Measurements from ENCODE around the gene RAI1.

The RAI1 gene

DNA sequence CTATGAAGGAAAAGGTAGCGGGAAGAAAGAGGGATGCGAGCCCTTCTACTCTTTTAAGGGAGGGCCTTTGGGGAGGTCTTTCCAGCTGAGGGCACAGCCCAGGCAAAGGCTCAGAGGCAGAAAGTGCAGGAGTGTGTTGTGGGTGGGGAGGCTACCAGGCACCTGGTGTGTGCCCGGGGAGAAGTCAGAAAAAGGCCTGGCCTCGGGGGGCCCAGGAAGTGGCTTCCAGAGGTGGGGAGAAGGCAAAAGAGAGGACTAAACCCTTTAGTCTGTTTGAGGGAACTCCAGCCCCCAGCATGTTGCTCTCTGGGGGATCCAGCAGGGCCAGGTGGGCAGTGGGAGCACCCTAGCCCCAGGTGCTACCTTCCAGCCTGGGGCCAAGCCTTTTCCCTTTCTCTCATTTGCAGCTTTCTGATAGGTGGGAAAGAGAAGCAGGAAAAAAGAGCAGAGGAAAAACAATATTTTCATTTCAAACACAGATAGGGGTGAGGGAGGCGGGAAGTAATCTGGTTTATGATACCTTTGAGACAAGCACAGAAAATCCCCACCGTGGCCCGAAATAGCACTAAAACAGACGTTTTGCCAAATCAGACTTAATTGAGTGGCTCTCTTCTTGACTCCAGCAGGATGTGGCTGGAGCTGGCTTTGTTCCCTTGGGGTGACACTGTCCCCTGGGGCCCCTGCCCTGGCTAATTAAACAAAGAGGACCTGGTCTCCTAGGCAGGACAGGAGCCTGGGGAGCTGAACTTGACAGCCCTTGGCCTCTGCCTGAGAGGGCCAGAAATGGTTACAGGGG is 10.4 kb downstream of the RAI1 start:
- peak overlapping the region; percentile 52 for H3K4me3 ChIP-seq
- TF ChIP-seq Cebpa-rat (IDR thresholded peaks at IDR 0.05) = no peak
- peaks cover 91% of the 10 kb centered on the region for H4K20me1 ChIP-seq
- H3K9ac ChIP-seq = peak overlapping the region; percentile 85
- peak overlapping the region; percentile 100 for H3K4me2 ChIP-seq
- H3K4me1 ChIP-seq = peaks cover 96% of the 10 kb centered on the region
- no peaks in the 10 kb centered on the region for H3K36me3 ChIP-seq
- peak overlapping the region; percentile 86 for H3K27ac ChIP-seq
- H3K9me3 ChIP-seq = no peaks in the 10 kb centered on the region
- no peaks in the 10 kb centered on the region for H3K27me3 ChIP-seq

DNA sequence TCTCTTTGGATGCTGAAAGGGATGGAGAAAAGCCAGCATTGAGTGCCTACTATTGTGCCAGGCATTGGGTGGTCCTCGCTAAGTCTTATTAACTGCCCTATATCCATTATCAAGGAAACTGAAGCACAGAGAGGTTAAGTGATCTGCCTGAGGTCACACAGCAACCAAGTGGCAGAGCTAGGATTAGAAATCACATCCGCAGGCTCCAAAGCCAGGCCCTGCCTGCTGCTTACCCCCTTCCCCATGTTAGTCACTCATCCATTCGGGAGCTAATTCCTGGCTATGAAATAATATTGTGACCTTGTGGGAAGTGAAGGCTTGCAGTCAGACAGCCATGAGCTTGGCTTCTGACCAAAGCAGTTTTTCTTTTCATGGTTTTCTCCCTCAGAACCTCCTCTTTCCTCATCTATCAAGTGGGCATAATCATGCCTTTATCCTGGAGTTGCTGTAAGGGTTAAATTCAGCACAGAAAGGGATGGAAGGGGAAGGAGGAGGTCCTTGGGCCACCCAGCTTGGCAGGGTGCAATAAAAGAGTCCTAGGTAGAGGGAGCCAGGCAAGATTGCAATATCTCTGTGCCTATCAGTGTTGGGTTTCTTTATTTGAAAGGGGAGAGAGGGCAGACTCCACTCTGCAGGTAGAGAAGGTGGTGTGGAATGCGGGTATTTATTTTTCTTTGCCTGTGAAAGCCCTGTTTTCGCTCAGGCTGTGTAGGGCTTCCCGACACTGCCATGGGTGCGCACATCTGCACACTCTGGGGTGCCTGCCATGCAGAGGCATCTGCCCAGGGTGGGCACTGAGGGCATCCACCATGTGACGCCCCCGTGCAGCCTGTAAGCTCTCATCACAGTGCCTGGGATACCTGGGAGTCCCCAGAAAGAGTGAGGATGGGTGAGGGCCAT is 11.3 kb downstream of the RAI1 start:
- H3K4me3 ChIP-seq = peak overlapping the region; percentile 77
- peak overlapping the region; percentile 85 for H3K9ac ChIP-seq
- TF ChIP-seq Cebpa-rat (IDR thresholded peaks at IDR 0.05) = no peak
- peak overlapping the region; percentile 100 for H3K4me2 ChIP-seq
- no peaks in the 10 kb centered on the region for H3K27me3 ChIP-seq
- H4K20me1 ChIP-seq = peaks cover 91% of the 10 kb centered on the region
- no peaks in the 10 kb centered on the region for H3K9me3 ChIP-seq
- no peaks in the 10 kb centered on the region for H3K36me3 ChIP-seq
- H3K4me1 ChIP-seq = peaks cover 96% of the 10 kb centered on the region
- peak overlapping the region; percentile 86 for H3K27ac ChIP-seq

DNA sequence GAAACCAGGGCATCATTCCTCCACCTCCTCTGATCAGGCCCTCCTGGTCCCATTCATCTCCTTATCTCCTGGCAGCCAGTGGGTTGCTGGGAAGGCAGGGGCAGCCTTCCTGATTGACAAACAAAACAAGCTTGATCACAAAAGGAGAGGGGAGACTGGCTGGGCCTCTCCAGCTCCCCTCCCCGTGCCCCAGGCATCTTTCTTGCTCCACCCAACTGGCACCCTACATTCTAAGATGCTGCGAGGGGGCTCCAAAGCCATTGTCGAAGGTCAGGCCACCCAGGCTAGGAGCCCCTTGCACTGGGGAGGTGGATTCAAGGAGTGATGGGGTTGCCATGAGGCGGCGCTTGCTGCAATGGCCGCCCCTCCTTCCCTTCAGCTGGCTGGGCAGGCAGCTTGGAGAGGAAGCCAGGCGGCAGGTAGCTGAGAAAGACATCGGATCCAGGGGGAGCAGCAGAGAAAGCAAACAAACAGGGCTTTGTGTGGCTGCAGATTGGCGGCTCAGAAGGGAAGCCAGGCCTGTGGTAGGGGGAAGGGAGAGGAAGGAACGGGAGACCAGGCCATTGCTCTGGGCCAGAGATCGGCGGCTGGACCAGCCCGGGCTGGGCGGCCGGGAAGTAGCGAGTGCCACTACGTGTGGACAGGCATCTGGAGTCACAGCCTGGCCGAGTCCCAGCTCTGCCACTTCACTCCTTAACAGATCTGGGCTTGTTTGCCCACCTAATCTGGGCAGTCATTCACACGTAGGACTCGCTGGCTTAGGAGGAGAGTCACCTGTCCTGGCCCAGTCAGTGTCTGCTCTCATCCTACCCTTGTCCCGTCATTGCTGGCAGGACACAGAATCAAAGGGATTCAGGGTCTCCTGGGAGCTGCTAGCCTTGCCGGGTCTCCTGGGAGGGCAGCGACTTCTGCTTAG is 12.3 kb downstream of the RAI1 start:
- Histone ChIP-seq H3K4me1 (peaks cover 96% of the 10 kb centered on the region), H3K27me3 (no peaks in the 10 kb centered on the region), H3K27ac (peak overlapping the region; percentile 86), H4K20me1 (peaks cover 91% of the 10 kb centered on the region), H3K4me2 (peak overlapping the region; percentile 100), H3K4me3 (peak overlapping the region; percentile 77), H3K9ac (peak overlapping the region; percentile 85), H3K9me3 (no peaks in the 10 kb centered on the region), H3K36me3 (no peaks in the 10 kb centered on the region)
- TF ChIP-seq Cebpa-rat (IDR thresholded peaks at IDR 0.05) = no peak

DNA sequence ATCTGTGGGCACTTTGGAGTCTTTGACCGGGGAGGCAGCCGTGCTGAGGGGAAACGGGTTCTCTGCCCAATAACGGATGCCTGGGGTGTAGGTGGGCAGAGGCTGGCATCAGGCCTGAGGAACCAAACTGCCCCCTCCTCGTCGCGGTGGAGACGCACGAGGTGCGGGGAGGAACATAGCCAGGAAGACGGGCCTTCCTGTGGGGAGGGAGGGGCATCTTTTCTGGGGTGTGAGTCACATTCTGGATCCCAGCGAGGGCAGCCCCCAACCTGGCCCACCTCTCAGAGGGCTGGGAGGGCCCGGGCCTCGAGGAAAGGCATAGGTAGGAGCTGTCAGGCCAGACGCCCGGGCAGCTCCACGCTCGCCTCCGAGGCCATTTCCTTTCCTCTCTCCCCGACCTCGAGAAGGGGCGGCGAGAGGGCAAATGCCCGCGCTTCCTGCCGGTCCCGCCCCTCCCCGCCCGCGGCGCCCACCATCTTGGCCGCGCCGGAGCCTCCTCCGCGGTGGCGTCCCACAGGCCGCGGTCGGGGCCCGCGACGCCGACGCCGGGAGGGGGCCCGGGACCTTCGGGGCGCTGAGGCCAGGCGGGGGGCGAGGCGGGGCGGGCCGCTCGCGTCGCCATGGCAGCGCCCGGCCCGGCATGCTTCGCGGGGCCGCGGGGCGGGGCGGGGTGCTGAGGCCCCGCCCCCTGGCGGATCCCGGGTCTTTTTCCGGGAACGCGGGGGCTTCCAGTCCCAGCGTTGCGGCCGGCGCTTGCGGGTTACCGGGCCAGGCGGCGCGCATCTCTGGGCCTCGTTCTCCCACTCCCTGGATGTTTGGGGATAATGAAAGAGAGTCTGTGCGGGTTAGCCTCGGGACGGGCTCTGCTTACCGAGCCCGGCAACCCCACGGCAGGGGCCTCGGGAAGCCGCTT is 13.2 kb downstream of the RAI1 start:
- Histone ChIP-seq H3K9me3 (no peaks in the 10 kb centered on the region), H3K4me2 (peak overlapping the region; percentile 100), H4K20me1 (peaks cover 91% of the 10 kb centered on the region), H3K4me3 (peak overlapping the region; percentile 77), H3K27ac (peak overlapping the region; percentile 86), H3K27me3 (no peaks in the 10 kb centered on the region; the same call in 1 of the 2 replicates), H3K9ac (peak overlapping the region; percentile 85), H3K36me3 (no peaks in the 10 kb centered on the region), H3K4me1 (peaks cover 96% of the 10 kb centered on the region)
- TF ChIP-seq Cebpa-rat (IDR thresholded peaks at IDR 0.05) = no peak

DNA sequence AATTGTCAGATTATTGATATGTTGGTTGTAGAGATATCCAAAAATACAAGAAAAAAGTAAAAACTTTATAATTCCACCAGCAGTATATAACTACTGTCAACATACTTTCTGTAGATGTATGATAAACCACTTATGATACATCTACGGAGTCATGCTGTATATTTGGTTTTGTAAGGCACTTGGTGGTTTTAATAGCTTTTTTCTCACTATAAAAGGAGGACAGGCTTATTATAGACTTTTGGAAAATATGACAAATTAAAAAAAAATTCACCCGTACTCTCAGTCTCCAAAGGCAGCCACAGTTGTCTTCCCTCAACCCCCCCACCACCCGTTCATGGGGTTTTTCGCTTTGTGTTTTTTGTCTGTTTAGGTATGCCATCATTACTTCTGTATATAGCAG is 14.8 kb downstream of the RAI1 start:
- no peak for TF ChIP-seq Cebpa-rat (IDR thresholded peaks at IDR 0.05)
- H3K4me1 ChIP-seq = peaks cover 96% of the 10 kb centered on the region
- H3K27ac ChIP-seq = peak overlapping the region; percentile 86; the same call in 1 of the 2 replicates
- H3K4me3 ChIP-seq = no peak overlapping the region; the same call in 1 of the 2 replicates
- peak overlapping the region; percentile 85; the same call in 1 of the 2 replicates for H3K9ac ChIP-seq
- H4K20me1 ChIP-seq = peaks cover 91% of the 10 kb centered on the region
- peaks cover 16% of the 10 kb centered on the region for H3K27me3 ChIP-seq
- no peaks in the 10 kb centered on the region for H3K36me3 ChIP-seq
- no peaks in the 10 kb centered on the region for H3K9me3 ChIP-seq
- peak overlapping the region; percentile 100 for H3K4me2 ChIP-seq

DNA sequence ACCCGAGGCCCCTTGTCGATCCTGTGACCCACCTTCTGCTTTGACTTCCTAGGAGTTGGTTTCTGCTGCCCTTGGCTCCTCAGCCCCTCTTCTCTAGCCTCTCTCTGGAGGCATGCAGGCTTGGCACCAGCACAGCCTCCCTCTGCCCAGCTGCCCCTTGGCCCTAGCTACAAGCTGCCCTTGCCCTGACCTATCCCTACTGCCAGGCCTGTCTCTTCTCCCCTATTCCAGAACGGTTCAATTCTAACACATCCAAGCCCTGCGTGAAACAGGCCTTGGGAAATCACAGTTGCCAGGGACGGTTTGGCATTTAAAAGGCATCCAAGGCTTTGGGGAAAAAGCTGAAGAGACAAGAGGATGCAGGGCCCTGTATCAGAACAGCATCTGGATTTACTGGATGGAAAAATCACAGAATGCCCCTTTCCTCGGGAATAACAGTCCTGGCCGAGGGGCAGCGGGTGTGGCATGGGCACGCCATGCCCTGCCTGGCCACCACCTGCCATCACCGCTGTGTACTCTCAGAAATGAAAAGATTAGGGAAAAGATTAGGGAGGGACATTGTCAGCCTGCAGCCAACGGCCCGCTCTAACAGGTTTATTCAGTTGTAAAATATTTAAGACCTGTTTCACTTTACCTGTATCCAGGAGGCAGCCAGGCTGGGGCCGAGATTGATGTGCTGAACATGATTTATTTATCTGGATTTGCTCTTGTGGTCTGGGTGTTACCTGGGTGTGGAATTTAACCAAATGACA is 15.8 kb downstream of the RAI1 start:
- peaks cover 17% of the 10 kb centered on the region for H3K27me3 ChIP-seq

DNA sequence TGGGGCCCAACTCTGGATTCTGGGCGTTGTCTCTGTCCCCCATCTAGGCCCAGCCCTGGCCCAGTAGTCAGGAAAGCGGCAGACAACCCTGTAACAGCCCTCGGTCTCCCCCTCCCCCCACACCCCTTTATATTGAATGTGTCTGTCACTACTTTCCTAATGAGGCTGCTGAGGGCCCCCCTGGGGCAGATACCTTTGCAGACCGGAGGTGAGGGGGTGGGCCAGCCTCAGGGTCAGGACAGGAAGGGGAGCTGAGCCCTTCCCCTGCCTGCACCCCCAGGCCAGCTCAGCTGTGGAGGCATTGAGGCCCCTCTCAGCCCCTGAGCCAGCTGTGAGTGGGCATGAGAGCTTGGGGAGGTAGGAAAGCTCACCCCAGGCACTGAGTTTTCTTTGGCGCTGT is 17.1 kb downstream of the RAI1 start:
- Histone ChIP-seq H3K27me3 (peaks cover 17% of the 10 kb centered on the region), H3K4me2 (peak overlapping the region; percentile 100), H3K36me3 (peaks cover 19% of the 10 kb centered on the region), H3K9me3 (no peaks in the 10 kb centered on the region), H4K20me1 (peaks cover 91% of the 10 kb centered on the region), H3K9ac (0 out of 2 replicates have a peak overlapping the region, but pooled peaks have one; percentile 25), H3K4me1 (peaks cover 96% of the 10 kb centered on the region), H3K4me3 (no peak overlapping the region), H3K27ac (no peak overlapping the region)
- no peak for TF ChIP-seq Cebpa-rat (IDR thresholded peaks at IDR 0.05)

More for the DNA sequence above, 15.8 kb downstream of the RAI1 start:
- Histone ChIP-seq H3K9ac (peak overlapping the region; percentile 41), H3K27ac (peak overlapping the region; percentile 25; the same call in 1 of the 2 replicates), H3K4me2 (peak overlapping the region; percentile 100), H3K4me1 (peaks cover 96% of the 10 kb centered on the region), H3K4me3 (no peak overlapping the region), H3K9me3 (no peaks in the 10 kb centered on the region), H3K36me3 (peaks cover 7% of the 10 kb centered on the region; the same call in 1 of the 2 replicates), H4K20me1 (peaks cover 91% of the 10 kb centered on the region)
- TF ChIP-seq Cebpa-rat (IDR thresholded peaks at IDR 0.05) = no peak

All from BLaER1 (cell line).